GM10248 (cell line): ENCODE data around the gene ZIK1.

ENCODE experiments used
- CTCF ChIA-PET: fragments of 300-600 bp; sonication (Branson Sonifier 250); formaldehyde crosslinking; extraction: SDS; loops from one replicate; lab custom pipeline; 2021; ENCODE audit warnings: antibody characterized with exemption; lab: Yijun Ruan, JAX
- POLR2A ChIA-PET: fragments of 350-650 bp; sonication (Branson Sonifier 250); formaldehyde crosslinking; extraction: SDS; loops from one replicate; lab custom pipeline; 2020; ENCODE audit warnings: antibody characterized with exemption; lab: Yijun Ruan, JAX
- DNase-seq: peaks from one replicate; pipeline ENCODE4 v3.0.0; 2012; ENCODE audit errors: extremely low spot score
- TF ChIP-seq, protein P1 (sequence below): IDR thresholded peaks from 2 replicates; pipeline ENCODE4 v1.5.1; 2012; ENCODE audit warnings: mild to moderate bottlenecking, low read depth; ENCODE audit errors: extremely low read depth, missing control alignments, control extremely low read depth

ZIK1 gene

DNA sequence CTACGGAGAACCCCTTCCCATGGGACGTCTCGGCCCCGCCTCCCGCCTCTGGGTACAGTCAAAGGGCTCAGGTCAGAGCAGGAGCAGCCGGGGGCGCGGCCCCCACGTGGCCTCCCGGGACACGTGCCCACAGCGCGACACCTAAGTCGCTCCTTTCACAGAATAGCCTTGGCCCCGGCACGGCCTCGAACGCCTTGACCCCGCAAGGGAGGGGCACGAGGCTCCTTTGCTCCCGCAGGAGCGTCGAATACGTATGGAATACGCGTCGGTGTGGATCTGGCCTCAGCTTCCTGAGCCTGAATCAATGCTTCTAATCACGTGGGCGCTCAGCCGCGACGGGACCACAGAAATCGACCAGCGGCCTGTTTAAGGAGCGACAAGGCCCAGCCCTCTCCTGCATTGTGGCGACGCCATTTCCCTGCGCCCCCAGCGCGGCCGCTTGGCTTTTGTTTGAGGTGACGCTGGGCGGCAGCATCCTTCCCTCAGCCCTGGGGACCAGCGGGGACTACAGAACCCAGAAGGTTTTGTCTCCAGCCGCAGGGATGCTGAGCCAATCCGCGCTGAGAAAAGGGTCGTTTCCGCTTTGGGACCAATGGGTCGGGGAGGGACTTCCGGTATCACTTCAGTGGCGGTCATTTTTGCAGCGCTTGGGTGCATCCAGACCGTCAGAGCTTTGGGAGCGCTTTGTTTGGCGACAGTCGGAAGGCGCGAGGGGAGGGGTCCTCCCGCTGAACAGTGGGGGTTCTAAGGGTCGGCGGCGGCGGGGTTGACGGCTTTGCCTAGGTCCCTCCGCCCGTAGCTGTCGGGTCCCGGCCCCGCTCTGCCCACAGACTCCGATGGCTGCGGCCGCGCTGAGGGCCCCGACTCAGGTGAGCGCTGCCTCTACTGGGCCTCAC is at the start of gene ZIK1:
ZIK1 (plus strand) TSS at position 625 of the 896 bp plus-strand sequence; CDS start at position 837, 212 bp downstream.
- ChIA-PET POLR2A (no interaction called here), CTCF (interaction anchor here (1.4 kb wide), 1 partner anchor 314 kb away, joined by 3 read pairs; no protein-coding TSS in a partner anchor)
- peak; percentile 96 for DNase-seq
- TF ChIP-seq, protein P1, sequence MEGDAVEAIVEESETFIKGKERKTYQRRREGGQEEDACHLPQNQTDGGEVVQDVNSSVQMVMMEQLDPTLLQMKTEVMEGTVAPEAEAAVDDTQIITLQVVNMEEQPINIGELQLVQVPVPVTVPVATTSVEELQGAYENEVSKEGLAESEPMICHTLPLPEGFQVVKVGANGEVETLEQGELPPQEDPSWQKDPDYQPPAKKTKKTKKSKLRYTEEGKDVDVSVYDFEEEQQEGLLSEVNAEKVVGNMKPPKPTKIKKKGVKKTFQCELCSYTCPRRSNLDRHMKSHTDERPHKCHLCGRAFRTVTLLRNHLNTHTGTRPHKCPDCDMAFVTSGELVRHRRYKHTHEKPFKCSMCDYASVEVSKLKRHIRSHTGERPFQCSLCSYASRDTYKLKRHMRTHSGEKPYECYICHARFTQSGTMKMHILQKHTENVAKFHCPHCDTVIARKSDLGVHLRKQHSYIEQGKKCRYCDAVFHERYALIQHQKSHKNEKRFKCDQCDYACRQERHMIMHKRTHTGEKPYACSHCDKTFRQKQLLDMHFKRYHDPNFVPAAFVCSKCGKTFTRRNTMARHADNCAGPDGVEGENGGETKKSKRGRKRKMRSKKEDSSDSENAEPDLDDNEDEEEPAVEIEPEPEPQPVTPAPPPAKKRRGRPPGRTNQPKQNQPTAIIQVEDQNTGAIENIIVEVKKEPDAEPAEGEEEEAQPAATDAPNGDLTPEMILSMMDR, result peak; percentile 44

- TF ChIP-seq, protein P1, result no peak
- ChIA-PET POLR2A (no interaction called here), CTCF (no interaction called here)
- DNase-seq, result no peak
These were observed 45.9 kb upstream of the ZIK1 start for GRCh38 chr19:57537953-57538547.

DNA sequence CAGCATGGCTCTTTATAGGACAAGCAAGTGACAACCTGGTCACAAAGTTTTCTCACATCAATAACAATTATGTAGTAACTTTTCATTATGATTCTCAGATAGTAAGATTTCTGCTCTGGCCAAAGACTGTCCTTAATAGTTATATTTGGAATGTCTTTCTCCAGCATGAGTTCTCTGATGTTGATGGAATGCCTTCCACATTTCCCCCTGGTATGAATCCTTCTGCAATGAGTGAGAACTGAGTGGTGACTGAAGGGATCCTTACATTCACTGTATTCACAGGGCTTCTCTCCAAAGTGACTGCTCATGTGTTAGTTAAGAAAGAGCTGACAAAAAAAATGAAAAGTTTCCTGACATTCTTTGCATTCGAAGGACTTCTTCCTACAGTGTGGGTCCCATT is 37.4 kb upstream of the ZIK1 start:
- CTCF ChIA-PET, result no interaction called here
- TF ChIP-seq, protein P1, result no peak
- no peak for DNase-seq
- POLR2A ChIA-PET, result no interaction called here

GRCh38 chr19:57552432-57552831 is 31.5 kb upstream of the ZIK1 start:
- TF ChIP-seq, protein P1, result no peak
- no peak for DNase-seq
- POLR2A ChIA-PET, result no interaction called here
- CTCF ChIA-PET, result no interaction called here

DNA sequence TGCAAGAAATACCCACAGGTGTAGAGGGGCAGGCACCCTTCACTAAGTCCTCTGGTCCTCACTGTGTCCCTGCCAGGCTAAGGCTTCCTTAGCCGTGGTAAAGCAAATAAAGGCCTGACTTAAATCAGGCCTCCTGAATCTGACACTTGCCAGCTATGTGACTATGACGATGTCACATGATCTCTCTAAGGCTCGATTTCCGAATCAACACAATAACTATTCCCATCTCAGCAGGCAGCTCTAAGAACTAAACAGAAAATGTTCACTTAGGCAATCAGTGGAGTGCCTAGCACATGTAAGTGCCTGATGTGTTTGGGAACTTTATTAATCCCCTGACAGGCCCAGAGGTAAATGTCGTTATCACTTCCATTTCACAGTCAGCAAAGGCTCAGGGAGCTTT is 26.3 kb upstream of the ZIK1 start:
- CTCF ChIA-PET, result interaction anchor here (1.2 kb wide), 1 partner anchor 129 kb away, joined by 3 read pairs; no protein-coding TSS in a partner anchor
- TF ChIP-seq, protein P1, result no peak
- POLR2A ChIA-PET, result no interaction called here
- no peak for DNase-seq

DNA sequence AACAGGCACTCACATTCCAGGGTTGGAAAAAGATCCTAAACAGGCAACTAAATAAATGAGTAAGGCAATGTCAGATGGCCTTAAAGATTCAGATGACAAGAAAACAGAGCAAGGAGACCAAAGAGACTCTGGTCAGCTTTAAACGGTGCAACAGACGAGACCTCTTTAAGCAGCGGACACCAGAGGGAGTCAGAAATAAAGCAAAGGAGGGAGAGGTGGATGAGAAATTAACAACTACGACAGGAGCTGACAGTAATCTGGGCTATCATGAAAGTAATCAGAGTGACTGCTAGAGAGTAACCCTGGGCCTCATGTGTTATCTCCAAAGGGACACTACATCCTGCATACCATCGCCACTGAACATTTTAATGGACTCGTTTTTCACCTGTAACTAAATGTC is 25.4 kb upstream of the ZIK1 start:
- no peak for DNase-seq
- ChIA-PET POLR2A (interaction anchor here (1.0 kb wide), 1 partner anchor 59 kb away, joined by 3 read pairs; the partner anchor contains the start of gene ZNF773), CTCF (interaction anchor here (1.2 kb wide), 1 partner anchor 130 kb away, joined by 3 read pairs; no protein-coding TSS in a partner anchor)
- TF ChIP-seq, protein P1, result no peak
